Sciatic nerve (tissue), 2 donors: ENCODE results near the gene RAB33B. TPM values are rescaled to one million over a fixed set of nuclear protein-coding genes. Genes with fewer than 3 reads are reported as not detected.
"Not testable (repeated sequence)": the region's sequence is repeated elsewhere in the genome, so short reads cannot be mapped to it uniquely, and the experiment has no call there.

Experiments used
- ATAC-seq: fragments of 200-7000 bp; cut with Tn5 transposase; one replicate; pipeline ENCODE4 v1.9.1; 2020; ENCODE audit warnings: mild to moderate bottlenecking, moderate library complexity
- DNase-seq: peaks from one replicate; pipeline ENCODE4 v3.0.0-alpha.2; 2020; ENCODE audit warnings: low spot score
- intact Hi-C: fragments of 100-400 bp; cut with DNase I; formaldehyde crosslinking; loops from one replicate; pipeline ENCODE4 v1.14.2; 2022
- total RNA-seq: library from RNA; stranded (reverse); fragmentation: NEBNext Ultra II Directional; extraction: Animal tissue kit (Norgen Biotek cat#: 25700); gene quantifications from one replicate; pipeline ENCODE4 v1.2.1, GENCODE V29; 2021
- donor health status: DM: no; HTN: no; CAD: no.
- donor health status: DM: no; HTN: no; CAD: no.

Gene RAB33B
- total RNA-seq: 13.8 TPM

- ATAC-seq (peak; percentile 19), DNase-seq (no peak)
- intact Hi-C loops: no loop called here
Observed at GRCh38 chr4:139454111-139455045, at the start of gene RAB33B. Gene RAB33B, plus strand, starts transcription at chr4:139454121. Its CDS starts 75 bp downstream, at chr4:139454196.

- ATAC-seq: no peak
- DNase-seq: no peak
- intact Hi-C loops: no loop called here
Observed at GRCh38 chr4:139410312-139410711, 43.6 kb upstream of the RAB33B start.

- DNase-seq, intact Hi-C loops, ATAC-seq: not testable (repeated sequence)
Observed at GRCh38 chr4:139414671-139415210, 39.2 kb upstream of the RAB33B start.

- ATAC-seq (no peak), DNase-seq (no peak)
- intact Hi-C loops: no loop called here
Observed at GRCh38 chr4:139416073-139416673, 37.7 kb upstream of the RAB33B start.

GRCh38 chr4:139419388-139419914 is 34.5 kb upstream of the RAB33B start:
- peak; percentile 78 for ATAC-seq
- no peak for DNase-seq
- intact Hi-C loops: no loop called here

- no peak for ATAC-seq
- intact Hi-C loops: no loop called here
- DNase-seq: no peak
Observed at GRCh38 chr4:139420652-139421051, 33.3 kb upstream of the RAB33B start.

- intact Hi-C loops: no loop called here
- no peak for ATAC-seq
- no peak for DNase-seq
Observed at GRCh38 chr4:139436122-139436521, 17.8 kb upstream of the RAB33B start.

GRCh38 chr4:139438141-139438540 is 15.8 kb upstream of the RAB33B start:
- no peak for ATAC-seq

GRCh38 chr4:139441029-139441428 is 12.9 kb upstream of the RAB33B start:
- ATAC-seq: no peak
- intact Hi-C loops: no loop called here
- DNase-seq: no peak

More at GRCh38 chr4:139438141-139438540, 15.8 kb upstream of the RAB33B start:
- intact Hi-C loops: no loop called here
- no peak for DNase-seq

- ATAC-seq: no peak
- intact Hi-C loops: no loop called here
- DNase-seq: no peak
Observed at GRCh38 chr4:139443661-139444060, 10.3 kb upstream of the RAB33B start.

GRCh38 chr4:139444881-139445280 is 9.0 kb upstream of the RAB33B start:
- DNase-seq, intact Hi-C loops, ATAC-seq: not testable (repeated sequence)

GRCh38 chr4:139447078-139447477 is 6.8 kb upstream of the RAB33B start:
- intact Hi-C loops, DNase-seq, ATAC-seq: not testable (repeated sequence)

- intact Hi-C loops: no loop called here
- ATAC-seq (no peak), DNase-seq (no peak)
Observed at GRCh38 chr4:139450586-139450985, 3.3 kb upstream of the RAB33B start.

GRCh38 chr4:139451997-139452396 is 1.9 kb upstream of the RAB33B start:
- intact Hi-C loops: no loop called here
- ATAC-seq (no peak), DNase-seq (no peak)

GRCh38 chr4:139453041-139453370 is 915 bp upstream of the RAB33B start:
- ATAC-seq (no peak), DNase-seq (no peak)
- intact Hi-C loops: no loop called here

- intact Hi-C loops: no loop called here
- DNase-seq (peak; percentile 98), ATAC-seq (peak; percentile 98)
Observed at GRCh38 chr4:139453371-139454110, 380 bp upstream of the RAB33B start.

- DNase-seq: no peak
- no peak for ATAC-seq
- intact Hi-C loops: no loop called here
Observed at GRCh38 chr4:139455126-139455538, 1.2 kb downstream of the RAB33B start.

GRCh38 chr4:139457318-139457717 is 3.4 kb downstream of the RAB33B start:
- DNase-seq (no peak), ATAC-seq (no peak)
- intact Hi-C loops: no loop called here

- intact Hi-C loops: no loop called here
- no peak for ATAC-seq
- DNase-seq: no peak
Observed at GRCh38 chr4:139458543-139458942, 4.6 kb downstream of the RAB33B start.
